ENCODE data around the gene SERPINB5. TPM values are rescaled to one million over a fixed set of nuclear protein-coding genes. Genes with fewer than 3 reads are reported as not detected.

SERPINB5 gene, protein sequence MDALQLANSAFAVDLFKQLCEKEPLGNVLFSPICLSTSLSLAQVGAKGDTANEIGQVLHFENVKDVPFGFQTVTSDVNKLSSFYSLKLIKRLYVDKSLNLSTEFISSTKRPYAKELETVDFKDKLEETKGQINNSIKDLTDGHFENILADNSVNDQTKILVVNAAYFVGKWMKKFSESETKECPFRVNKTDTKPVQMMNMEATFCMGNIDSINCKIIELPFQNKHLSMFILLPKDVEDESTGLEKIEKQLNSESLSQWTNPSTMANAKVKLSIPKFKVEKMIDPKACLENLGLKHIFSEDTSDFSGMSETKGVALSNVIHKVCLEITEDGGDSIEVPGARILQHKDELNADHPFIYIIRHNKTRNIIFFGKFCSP
- total RNA-seq (not detected), polyA plus RNA-seq (1 to 10 TPM in 1 of 2 donors, under 1 TPM in 1; 0.10 to 2.3 TPM)
- long read RNA-seq, donor 1, result 0 reads
- long read RNA-seq, donor 2, result 0 reads

DNA sequence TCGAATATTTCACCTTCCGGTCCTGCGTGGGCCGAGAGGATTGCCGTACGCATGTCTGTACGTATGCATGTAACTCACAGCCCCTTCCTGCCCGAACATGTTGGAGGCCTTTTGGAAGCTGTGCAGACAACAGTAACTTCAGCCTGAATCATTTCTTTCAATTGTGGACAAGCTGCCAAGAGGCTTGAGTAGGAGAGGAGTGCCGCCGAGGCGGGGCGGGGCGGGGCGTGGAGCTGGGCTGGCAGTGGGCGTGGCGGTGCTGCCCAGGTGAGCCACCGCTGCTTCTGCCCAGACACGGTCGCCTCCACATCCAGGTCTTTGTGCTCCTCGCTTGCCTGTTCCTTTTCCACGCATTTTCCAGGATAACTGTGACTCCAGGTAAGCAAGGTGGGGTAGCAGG, at the start of gene SERPINB5:
Gene SERPINB5, plus strand, starts transcription at position 291 of the 400 bp plus-strand sequence. CDS start 7,471 bp downstream, outside the sequence.
- intact Hi-C loops (cut with DNase I), result no loop called here
- DNase-seq (no peak), ATAC-seq (ENCODE audit: low FRiP score) (no peak)
- Histone ChIP-seq H3K27me3 (ENCODE audit: control insufficient read depth in 1 of 2, insufficient read depth in 2 of 2, low read length in 1 of 2) (peaks cover 0 to 2% of the 10 kb centered on the region in 2 donors), H3K36me3 (ENCODE audit: control insufficient read depth in 1 of 2, insufficient read depth in 2 of 2, low read length in 1 of 2) (no peaks in the 10 kb centered on the region), H3K4me3 (ENCODE audit: low read length in 2 of 2) (no peak within 1 kb of the TSS), H3K9me3 (ENCODE audit: control insufficient read depth, low read length) (no peaks in the 10 kb centered on the region), H3K27ac (ENCODE audit: low read depth in 1 of 2, low read length in 2 of 2) (no peak within 1 kb of the TSS), H3K4me1 (ENCODE audit: control insufficient read depth in 1 of 2, insufficient read depth in 2 of 2, low read length in 2 of 2) (no peaks in the 10 kb centered on the region)
- 92% methylated on average over 21 of the region's 21 CpGs for WGBS, 2 donors

DNA sequence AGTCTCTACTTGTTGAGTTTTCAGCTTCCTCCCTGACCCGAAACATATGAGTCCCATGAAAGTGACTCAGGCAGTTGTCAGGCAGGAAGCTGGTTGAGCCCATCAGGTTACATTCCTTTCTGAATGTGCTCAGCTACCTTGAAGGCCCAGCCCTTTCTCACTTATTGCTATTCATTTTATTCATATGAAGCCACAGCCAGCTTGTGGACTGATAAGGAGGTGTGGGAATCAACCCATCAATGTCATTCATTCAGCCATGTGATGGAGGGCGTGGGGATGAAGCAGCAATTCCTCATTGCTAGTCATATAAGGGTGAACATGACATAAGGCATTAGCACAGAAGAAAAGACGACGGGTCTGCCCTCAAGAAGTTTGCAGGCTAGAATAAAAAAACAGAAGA, 49.2 kb upstream of the SERPINB5 start:
- DNase-seq, result no peak
- Histone ChIP-seq H3K36me3 (ENCODE audit: control insufficient read depth in 1 of 2, insufficient read depth in 2 of 2, low read length in 1 of 2) (no peaks in the 10 kb centered on the region), H3K4me3 (ENCODE audit: low read length in 2 of 2) (no peak overlapping the region), H3K9me3 (ENCODE audit: control insufficient read depth, low read length) (no peaks in the 10 kb centered on the region), H3K4me1 (ENCODE audit: control insufficient read depth in 1 of 2, insufficient read depth in 2 of 2, low read length in 2 of 2) (no peaks in the 10 kb centered on the region), H3K27me3 (ENCODE audit: control insufficient read depth in 1 of 2, insufficient read depth in 2 of 2, low read length in 1 of 2) (no peaks in the 10 kb centered on the region), H3K27ac (ENCODE audit: low read depth in 1 of 2, low read length in 2 of 2) (no peak overlapping the region)
- no peak for ATAC-seq (ENCODE audit: low FRiP score)
- intact Hi-C loops (cut with DNase I), result no loop called here
- WGBS, 2 donors, result 85 to 92% methylated on average over 4 of the region's 4 CpGs

- H3K36me3 ChIP-seq (ENCODE audit: control insufficient read depth in 1 of 2, insufficient read depth in 2 of 2, low read length in 1 of 2), result no peaks in the 10 kb centered on the region
- intact Hi-C loops (cut with DNase I), result loop anchor here in 1 of 2 donors (10.0 kb wide), 2 partner anchors 316 to 716 kb away; partner anchors contain the start of gene PHLPP1
- ATAC-seq (ENCODE audit: low FRiP score), result no peak
- WGBS, 2 donors, result 74 to 78% methylated on average over 2 of the region's 2 CpGs
- no peaks in the 10 kb centered on the region for H3K27me3 ChIP-seq (ENCODE audit: control insufficient read depth in 1 of 2, insufficient read depth in 2 of 2, low read length in 1 of 2)
- no peak overlapping the region for H3K27ac ChIP-seq (ENCODE audit: low read depth in 1 of 2, low read length in 2 of 2)
- no peaks in the 10 kb centered on the region for H3K4me1 ChIP-seq (ENCODE audit: control insufficient read depth in 1 of 2, insufficient read depth in 2 of 2, low read length in 2 of 2)
- no peaks in the 10 kb centered on the region for H3K9me3 ChIP-seq (ENCODE audit: control insufficient read depth, low read length)
- DNase-seq, result no peak
- no peak overlapping the region for H3K4me3 ChIP-seq (ENCODE audit: low read length in 2 of 2)
Observed at GRCh38 chr18:63430526-63430925, 46.2 kb upstream of the SERPINB5 start.

GRCh38 chr18:63431180-63431579, 45.6 kb upstream of the SERPINB5 start:
- no peaks in the 10 kb centered on the region for H3K27me3 ChIP-seq (ENCODE audit: control insufficient read depth in 1 of 2, insufficient read depth in 2 of 2, low read length in 1 of 2)
- no peaks in the 10 kb centered on the region for H3K36me3 ChIP-seq (ENCODE audit: control insufficient read depth in 1 of 2, insufficient read depth in 2 of 2, low read length in 1 of 2)
- H3K4me3 ChIP-seq (ENCODE audit: low read length in 2 of 2), result no peak overlapping the region
- no peaks in the 10 kb centered on the region for H3K9me3 ChIP-seq (ENCODE audit: control insufficient read depth, low read length)
- ATAC-seq (ENCODE audit: low FRiP score) (no peak), DNase-seq (no peak)
- H3K27ac ChIP-seq (ENCODE audit: low read depth in 1 of 2, low read length in 2 of 2), result no peak overlapping the region
- no peaks in the 10 kb centered on the region for H3K4me1 ChIP-seq (ENCODE audit: control insufficient read depth in 1 of 2, insufficient read depth in 2 of 2, low read length in 2 of 2)
- intact Hi-C loops (cut with DNase I), result loop anchor here in 1 of 2 donors (10.0 kb wide), 2 partner anchors 316 to 716 kb away; partner anchors contain the start of gene PHLPP1
- 23 to 28% methylated on average over 1 of the region's 1 CpG for WGBS, 2 donors

DNA sequence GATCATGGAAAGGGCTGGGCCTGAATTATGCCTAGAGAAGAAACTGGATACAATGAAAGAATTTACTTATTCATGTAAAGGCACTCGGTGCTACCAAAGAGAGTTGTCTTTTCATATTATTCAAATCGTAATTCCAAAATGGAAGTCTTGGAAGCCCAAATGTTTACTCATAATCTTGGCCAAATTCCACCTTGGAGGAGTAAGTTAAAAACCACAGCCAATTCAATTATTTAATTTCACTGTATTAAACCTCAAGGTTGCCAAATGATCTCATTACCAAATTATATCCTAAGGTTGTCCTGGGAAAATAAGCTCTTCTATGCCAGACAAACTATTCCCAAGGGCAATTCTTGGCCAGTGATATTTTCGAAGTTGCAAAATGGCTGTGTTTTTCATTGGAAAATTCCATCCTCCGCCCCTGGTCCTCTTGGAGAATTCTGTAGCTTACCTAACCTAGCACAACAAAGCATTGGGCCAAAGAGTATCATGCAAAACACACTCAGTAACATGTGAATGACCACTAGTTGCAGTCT, 43.4 kb upstream of the SERPINB5 start:
- Histone ChIP-seq H3K4me3 (ENCODE audit: low read length in 2 of 2) (no peak overlapping the region), H3K9me3 (ENCODE audit: control insufficient read depth, low read length) (no peaks in the 10 kb centered on the region), H3K36me3 (ENCODE audit: control insufficient read depth in 1 of 2, insufficient read depth in 2 of 2, low read length in 1 of 2) (no peaks in the 10 kb centered on the region), H3K4me1 (ENCODE audit: control insufficient read depth in 1 of 2, insufficient read depth in 2 of 2, low read length in 2 of 2) (no peaks in the 10 kb centered on the region), H3K27me3 (ENCODE audit: control insufficient read depth in 1 of 2, insufficient read depth in 2 of 2, low read length in 1 of 2) (no peaks in the 10 kb centered on the region), H3K27ac (ENCODE audit: low read depth in 1 of 2, low read length in 2 of 2) (peak overlapping the region in 1 of 2 donors; percentile 57)
- WGBS, 2 donors, result 1 to 6% methylated on average over 4 of the region's 4 CpGs
- DNase-seq (no peak), ATAC-seq (ENCODE audit: low FRiP score) (peak; percentile 81)
- intact Hi-C loops (cut with DNase I), result loop anchor here (1.0 to 10.0 kb wide), 3 partner anchors 66 to 719 kb away; partner anchors contain the start of genes KDSR (in 1 of the 2) and PHLPP1 (in 1 of the 2)

DNA sequence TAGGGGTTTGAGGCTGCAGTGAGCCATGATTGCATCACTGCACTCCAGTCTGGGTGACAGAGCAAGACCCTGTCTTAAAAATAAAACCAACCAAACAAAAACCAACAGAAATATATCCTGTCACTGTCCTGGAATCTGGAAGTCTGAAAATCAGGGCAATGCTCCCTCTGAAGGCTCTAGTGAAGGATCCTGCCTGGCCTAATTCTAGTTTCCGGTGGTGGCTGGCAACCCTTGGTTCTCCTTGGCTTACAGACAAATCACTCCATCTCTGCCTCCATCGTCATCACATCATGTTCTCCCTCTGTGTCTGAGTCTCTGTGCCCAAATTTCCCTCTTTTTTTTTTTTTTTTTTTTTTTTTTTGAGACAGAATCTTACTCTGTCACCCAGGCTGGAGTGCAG, 38.6 kb upstream of the SERPINB5 start:
- no peaks in the 10 kb centered on the region for H3K9me3 ChIP-seq (ENCODE audit: control insufficient read depth, low read length)
- H3K4me1 ChIP-seq (ENCODE audit: control insufficient read depth in 1 of 2, insufficient read depth in 2 of 2, low read length in 2 of 2), result no peaks in the 10 kb centered on the region
- no peaks in the 10 kb centered on the region for H3K36me3 ChIP-seq (ENCODE audit: control insufficient read depth in 1 of 2, insufficient read depth in 2 of 2, low read length in 1 of 2)
- H3K27ac ChIP-seq (ENCODE audit: low read depth in 1 of 2, low read length in 2 of 2), result peak overlapping the region; percentile 7 to 23
- H3K27me3 ChIP-seq (ENCODE audit: control insufficient read depth in 1 of 2, insufficient read depth in 2 of 2, low read length in 1 of 2), result no peaks in the 10 kb centered on the region
- intact Hi-C loops (cut with DNase I), result loop anchor here (2.0 to 10.0 kb wide), 6 partner anchors 86 to 723 kb away; partner anchors contain the start of gene PHLPP1 (in 1 of the 2)
- peak; percentile 75 for ATAC-seq (ENCODE audit: low FRiP score)
- peak in 1 of 2 donors; percentile 60 for DNase-seq
- 3 to 5% methylated on average over 2 of the region's 2 CpGs for WGBS, 2 donors
- H3K4me3 ChIP-seq (ENCODE audit: low read length in 2 of 2), result no peak overlapping the region

DNA sequence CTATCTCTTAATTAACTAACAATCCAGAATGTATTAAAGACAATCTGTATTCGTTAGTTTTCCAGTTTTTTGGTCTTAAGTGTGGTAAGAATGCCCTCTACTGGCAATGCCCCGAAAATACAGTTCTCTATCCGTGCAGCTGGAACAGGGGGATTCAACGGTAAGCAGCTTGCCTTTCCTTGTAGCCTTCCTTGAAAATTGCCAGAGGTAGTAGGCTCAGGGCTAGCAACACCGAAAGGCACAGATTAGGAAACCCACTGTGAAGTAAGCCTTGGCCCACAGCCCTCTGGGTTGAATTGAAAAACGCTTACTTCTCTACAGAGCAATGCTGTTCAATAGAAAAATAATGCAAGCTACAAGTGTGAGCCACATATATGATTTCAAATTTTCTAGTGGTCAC, 37.4 kb upstream of the SERPINB5 start:
- Histone ChIP-seq H3K27me3 (ENCODE audit: control insufficient read depth in 1 of 2, insufficient read depth in 2 of 2, low read length in 1 of 2) (no peaks in the 10 kb centered on the region), H3K9me3 (ENCODE audit: control insufficient read depth, low read length) (no peaks in the 10 kb centered on the region), H3K4me1 (ENCODE audit: control insufficient read depth in 1 of 2, insufficient read depth in 2 of 2, low read length in 2 of 2) (no peaks in the 10 kb centered on the region), H3K4me3 (ENCODE audit: low read length in 2 of 2) (no peak overlapping the region), H3K36me3 (ENCODE audit: control insufficient read depth in 1 of 2, insufficient read depth in 2 of 2, low read length in 1 of 2) (no peaks in the 10 kb centered on the region), H3K27ac (ENCODE audit: low read depth in 1 of 2, low read length in 2 of 2) (no peak overlapping the region)
- intact Hi-C loops (cut with DNase I), result loop anchor here (2.0 to 10.0 kb wide), 6 partner anchors 87 to 725 kb away; partner anchors contain the start of gene PHLPP1 (in 1 of the 2)
- DNase-seq (no peak), ATAC-seq (ENCODE audit: low FRiP score) (peak; percentile 89)
- 1 to 2% methylated on average over 6 of the region's 6 CpGs for WGBS, 2 donors

DNA sequence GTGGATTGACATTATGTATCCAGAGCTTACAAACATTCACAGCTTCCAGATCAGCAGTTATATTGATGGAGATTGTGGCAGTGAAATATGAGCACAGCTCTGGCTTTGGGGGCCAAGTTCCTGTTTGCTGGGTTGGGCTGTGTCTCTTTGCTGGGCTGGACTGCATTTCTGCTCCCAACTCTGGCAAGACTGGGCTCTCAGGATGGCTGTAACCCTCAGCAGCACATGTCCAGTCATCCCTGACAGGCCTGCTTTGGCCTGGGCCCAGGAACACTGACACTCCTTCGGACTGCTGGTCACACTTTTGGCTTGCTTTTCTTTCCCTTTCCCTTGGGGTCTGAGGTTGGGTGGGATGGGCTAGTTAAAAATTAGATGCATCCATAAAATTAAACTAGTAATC, 36.5 kb upstream of the SERPINB5 start:
- intact Hi-C loops (cut with DNase I), result loop anchor here in 1 of 2 donors (5.0 kb wide), 1 partner anchor 423 kb away; no protein-coding TSS in a partner anchor
- 24 to 31% methylated on average over 1 of the region's 1 CpG for WGBS, 2 donors
- Histone ChIP-seq H3K27ac (ENCODE audit: low read depth in 1 of 2, low read length in 2 of 2) (no peak overlapping the region), H3K27me3 (ENCODE audit: control insufficient read depth in 1 of 2, insufficient read depth in 2 of 2, low read length in 1 of 2) (no peaks in the 10 kb centered on the region), H3K9me3 (ENCODE audit: control insufficient read depth, low read length) (no peaks in the 10 kb centered on the region), H3K4me3 (ENCODE audit: low read length in 2 of 2) (no peak overlapping the region), H3K36me3 (ENCODE audit: control insufficient read depth in 1 of 2, insufficient read depth in 2 of 2, low read length in 1 of 2) (no peaks in the 10 kb centered on the region), H3K4me1 (ENCODE audit: control insufficient read depth in 1 of 2, insufficient read depth in 2 of 2, low read length in 2 of 2) (no peaks in the 10 kb centered on the region)
- DNase-seq, result peak in 1 of 2 donors; percentile 61
- no peak for ATAC-seq (ENCODE audit: low FRiP score)

All from aorta (tissue), 5 donors.